NOMO-1 treated with dmso at 0.1 percent for 144 hours (cell line): Measurements from ENCODE around the gene CFLAR.
A peak's percentile ranks its signal among the peaks of the same experiment; 100 is the strongest.

Source experiments
- DNase-seq: peaks from one replicate; lab custom pipeline; 2025; ENCODE audit not compliant: unreplicated experiment; lab: John Stamatoyannopoulos, UW

CFLAR gene

GRCh38 chr2:201205515-201205849 lies 89.5 kb downstream of the CFLAR start:
- no peak for DNase-seq

- peak; percentile 87 for DNase-seq
Measured at GRCh38 chr2:201208563-201209252, 92.7 kb downstream of the CFLAR start.

GRCh38 chr2:201215963-201216362 lies 100.0 kb downstream of the CFLAR start:
- no peak for DNase-seq

- no peak for DNase-seq
Measured at GRCh38 chr2:201216918-201217317, 101.0 kb downstream of the CFLAR start.

- no peak for DNase-seq
Measured at GRCh38 chr2:201218780-201219179, 102.8 kb downstream of the CFLAR start.

GRCh38 chr2:201219328-201220096 lies 103.5 kb downstream of the CFLAR start:
- no peak for DNase-seq

GRCh38 chr2:201220102-201220570 lies 104.2 kb downstream of the CFLAR start:
- no peak for DNase-seq

GRCh38 chr2:201223089-201224073 lies 107.4 kb downstream of the CFLAR start:
- DNase-seq: no peak
